ENCODE data around the gene ERMARD.

- no peak for TF ChIP-seq CTCF (IDR thresholded peaks at IDR 0.05; ENCODE audit: low read length)
- TF ChIP-seq EZH2 (optimal IDR thresholded peaks at IDR 0.05; ENCODE audit: low read depth, low read length), result no peak
- TF ChIP-seq EZH2phosphoT487 (IDR thresholded peaks at IDR 0.05; ENCODE audit: low read length), result no peak
These were observed 60.3 kb downstream of the ERMARD start for GRCh38 chr6:169811521-169812256.

All from MM.1S (cell line).